Small intestine (tissue), 7 donors: ENCODE measurements around the gene MROH2A. TPM values are rescaled to one million over a fixed set of nuclear protein-coding genes. Genes with fewer than 3 reads are reported as not detected.

ENCODE experiments used
- DNase-seq, 2 donors: peaks; one replicate each; pipeline versions ENCODE4 v3.0.0 to v3.0.0-alpha.2; 2013
- FAIRE-seq: peaks from 2 replicates; lab custom pipeline; 2012; peaks lifted over from hg19 to GRCh38; lab: Jason Lieb, UNC
- H3K27ac ChIP-seq, 3 donors: one replicate each; pipeline ENCODE4 v1.5.1; 2013; ENCODE audit warnings: low read length in 2 of 3, mild to moderate bottlenecking in 2 of 3, control low read depth in 1 of 3, inconsistent platforms in 1 of 3, low read depth in 1 of 3, moderate library complexity in 1 of 3
- H3K27me3 ChIP-seq, 3 donors: one replicate each; pipeline ENCODE4 v1.6.1; 2013; ENCODE audit warnings: low read length in 3 of 3, inconsistent platforms in 1 of 3; ENCODE audit not compliant: control insufficient read depth in 3 of 3, insufficient read depth in 3 of 3
- H3K36me3 ChIP-seq, 3 donors: one replicate each; pipeline ENCODE4 v1.6.1; 2013; ENCODE audit warnings: low read length in 3 of 3, inconsistent platforms in 1 of 3, low read depth in 1 of 3, mild to moderate bottlenecking in 1 of 3, moderate library complexity in 1 of 3; ENCODE audit not compliant: control insufficient read depth in 3 of 3, insufficient read depth in 2 of 3
- H3K4me1 ChIP-seq, 3 donors: one replicate each; pipeline ENCODE4 v1.6.1; 2013; ENCODE audit warnings: low read length in 2 of 3, inconsistent platforms in 1 of 3, low read depth in 1 of 3, mild to moderate bottlenecking in 1 of 3, moderate library complexity in 1 of 3; ENCODE audit not compliant: control insufficient read depth in 3 of 3, insufficient read depth in 2 of 3
- H3K4me3 ChIP-seq, 3 donors: one replicate each; pipeline ENCODE4 v1.5.1; 2013; ENCODE audit warnings: low read length in 3 of 3, control low read depth in 1 of 3, inconsistent platforms in 1 of 3, low read depth in 1 of 3, mild to moderate bottlenecking in 1 of 3, moderate library complexity in 1 of 3
- H3K9me3 ChIP-seq, 2 donors: one replicate each; pipeline ENCODE4 v1.6.1; 2013; ENCODE audit warnings: low read depth in 1 of 2, low read length in 1 of 2; ENCODE audit not compliant: control insufficient read depth in 2 of 2, insufficient read depth in 1 of 2
- WGBS, 3 donors: extraction: QIAGEN DNeasy Blood & Tissue Kit; methylation state at CpG; one replicate each; pipeline ENCODE4 v1.1.7; 2013; 5-methylcytosine and 5-hydroxymethylcytosine counted together
- polyA plus RNA-seq, 4 donors: library from polyadenylated mRNA; stranded (reverse) in 3 of 4; unstranded in 1 of 4; fragments of 200-250 nt in 3 of 4; fragments of 120-200 nt in 1 of 4; gene quantifications; one replicate each; pipeline versions ENCODE4 v1.2.1 to v1.2.3, GENCODE V29; 2013
- donor health status: healthy with polysubstance abuse.
- donor health status: control.
- donor health status: control.
- donor health status: Bipolar disorder and iron deficiency.
- donor health status: healthy.

MROH2A gene
- polyA plus RNA-seq, 4 donors = 0.19 to 1.6 (median 0.42) TPM

GRCh38 chr2:233835230-233836186 is 57.4 kb downstream of the MROH2A start:
- 89 to 96% (median 91%) methylated on average over 14 of the region's 14 CpGs for WGBS, 3 donors
- DNase-seq = no peak

GRCh38 chr2:233836359-233836758 is 58.2 kb downstream of the MROH2A start:
- Histone ChIP-seq H3K27ac (no peak overlapping the region), H3K36me3 (peaks cover 0 to 51% (median 4%) of the 10 kb centered on the region in 3 donors), H3K4me1 (peaks cover 0 to 4% (median 0%) of the 10 kb centered on the region in 3 donors), H3K4me3 (no peak overlapping the region), H3K27me3 (no peaks in the 10 kb centered on the region), H3K9me3 (no peaks in the 10 kb centered on the region)
- FAIRE-seq (no peak), DNase-seq (no peak)
- 98 to 99% (median 98%) methylated on average over 7 of the region's 7 CpGs for WGBS, 3 donors

More at GRCh38 chr2:233835230-233836186, 57.4 kb downstream of the MROH2A start:
- Histone ChIP-seq H3K27ac (no peak overlapping the region), H3K36me3 (peaks cover 0 to 48% (median 4%) of the 10 kb centered on the region in 3 donors), H3K4me3 (no peak overlapping the region), H3K27me3 (no peaks in the 10 kb centered on the region), H3K4me1 (peaks cover 0 to 4% (median 0%) of the 10 kb centered on the region in 3 donors), H3K9me3 (no peaks in the 10 kb centered on the region)
- FAIRE-seq = no peak

GRCh38 chr2:233837694-233838229 is 59.6 kb downstream of the MROH2A start:
- no peak for DNase-seq

GRCh38 chr2:233838251-233838650 is 60.1 kb downstream of the MROH2A start:
- Histone ChIP-seq H3K36me3 (peaks cover 0 to 60% (median 4%) of the 10 kb centered on the region in 3 donors), H3K27ac (no peak overlapping the region), H3K4me1 (no peaks in the 10 kb centered on the region), H3K9me3 (no peaks in the 10 kb centered on the region), H3K4me3 (no peak overlapping the region), H3K27me3 (no peaks in the 10 kb centered on the region)
- DNase-seq (no peak), FAIRE-seq (no peak)
- 76 to 81% (median 81%) methylated on average over 7 of the region's 7 CpGs for WGBS, 3 donors

More at GRCh38 chr2:233837694-233838229, 59.6 kb downstream of the MROH2A start:
- Histone ChIP-seq H3K4me1 (peaks cover 0 to 4% (median 0%) of the 10 kb centered on the region in 3 donors), H3K4me3 (no peak overlapping the region), H3K9me3 (no peaks in the 10 kb centered on the region), H3K27me3 (no peaks in the 10 kb centered on the region), H3K36me3 (peaks cover 0 to 57% (median 4%) of the 10 kb centered on the region in 3 donors), H3K27ac (no peak overlapping the region)
- FAIRE-seq = no peak
- WGBS, 3 donors = 84 to 88% (median 86%) methylated on average over 9 of the region's 9 CpGs

GRCh38 chr2:233838726-233839446 is 60.8 kb downstream of the MROH2A start:
- Histone ChIP-seq H3K9me3 (no peaks in the 10 kb centered on the region), H3K4me3 (no peak overlapping the region), H3K27me3 (no peaks in the 10 kb centered on the region), H3K27ac (no peak overlapping the region), H3K4me1 (no peaks in the 10 kb centered on the region), H3K36me3 (peaks cover 0 to 59% (median 4%) of the 10 kb centered on the region in 3 donors)
- 89 to 93% (median 90%) methylated on average over 12 of the region's 12 CpGs for WGBS, 3 donors
- FAIRE-seq = no peak
- DNase-seq = no peak

- WGBS, 3 donors = 96 to 99% (median 96%) methylated on average over 10 of the region's 10 CpGs
- DNase-seq (no peak), FAIRE-seq (no peak)
- Histone ChIP-seq H3K4me3 (no peak overlapping the region), H3K9me3 (no peaks in the 10 kb centered on the region), H3K4me1 (no peaks in the 10 kb centered on the region), H3K27me3 (no peaks in the 10 kb centered on the region), H3K27ac (no peak overlapping the region), H3K36me3 (peaks cover 0 to 62% (median 4%) of the 10 kb centered on the region in 3 donors)
Measured at GRCh38 chr2:233839447-233839820, 61.3 kb downstream of the MROH2A start.

GRCh38 chr2:233840520-233840919 is 62.4 kb downstream of the MROH2A start:
- DNase-seq (no peak), FAIRE-seq (no peak)
- H3K27ac ChIP-seq = no peak overlapping the region
- H3K27me3 ChIP-seq = no peaks in the 10 kb centered on the region
- H3K9me3 ChIP-seq = no peaks in the 10 kb centered on the region
- no peak overlapping the region for H3K4me3 ChIP-seq
- peaks cover 0 to 60% (median 4%) of the 10 kb centered on the region in 3 donors for H3K36me3 ChIP-seq
- H3K4me1 ChIP-seq = no peaks in the 10 kb centered on the region
- 94 to 98% (median 96%) methylated on average over 9 of the region's 9 CpGs for WGBS, 3 donors

GRCh38 chr2:233841183-233841582 is 63.1 kb downstream of the MROH2A start:
- H3K27ac ChIP-seq = no peak overlapping the region
- FAIRE-seq = no peak
- no peak for DNase-seq
- no peaks in the 10 kb centered on the region for H3K27me3 ChIP-seq
- H3K9me3 ChIP-seq = no peaks in the 10 kb centered on the region
- H3K36me3 ChIP-seq = peaks cover 0 to 53% (median 4%) of the 10 kb centered on the region in 3 donors
- no peaks in the 10 kb centered on the region for H3K4me1 ChIP-seq
- no peak overlapping the region for H3K4me3 ChIP-seq
- WGBS, 3 donors = 96 to 98% (median 97%) methylated on average over 11 of the region's 11 CpGs
